GM20000 (cell line): ENCODE data around the gene IQCM.

Experiments
- DNase-seq: peaks from one replicate; pipeline ENCODE4 v3.0.0; 2012; ENCODE audit warnings: low spot score
- CTCF ChIP-seq: IDR thresholded peaks from 2 replicates; pipeline ENCODE4 v1.5.1; 2012; ENCODE audit warnings: mild to moderate bottlenecking, control low read depth; ENCODE audit errors: extremely low read depth, missing control alignments

The IQCM gene

GRCh38 chr4:149328161-149328560, 487.5 kb downstream of the IQCM start:
- TF ChIP-seq CTCF = no peak
- DNase-seq = no peak

GRCh38 chr4:149322203-149322602, 493.4 kb downstream of the IQCM start:
- no peak for TF ChIP-seq CTCF
- no peak for DNase-seq

- no peak for TF ChIP-seq CTCF
Observed at GRCh38 chr4:149321438-149321837, 494.2 kb downstream of the IQCM start.

GRCh38 chr4:149311076-149311475, 504.6 kb downstream of the IQCM start:
- TF ChIP-seq CTCF = no peak
- DNase-seq = no peak

More at GRCh38 chr4:149321438-149321837, 494.2 kb downstream of the IQCM start:
- DNase-seq = no peak

GRCh38 chr4:149306537-149306936, 509.1 kb downstream of the IQCM start:
- no peak for TF ChIP-seq CTCF
- DNase-seq = no peak
